Ectodermal cell (in vitro differentiated cells): ENCODE measurements around the gene CPA5.
A peak's percentile ranks its signal among the peaks of the same experiment; 100 is the strongest.

Source experiments
- H3K27ac ChIP-seq: 2 replicates; pipeline ENCODE4 v1.7.0; 2013; ENCODE audit warnings: mild to moderate bottlenecking, low read depth, low read length; ENCODE audit not compliant: insufficient read depth, poor library complexity, severe bottlenecking
- H3K27me3 ChIP-seq: 2 replicates; pipeline ENCODE4 v1.7.0; 2013; ENCODE audit warnings: mild to moderate bottlenecking, low read length; ENCODE audit not compliant: insufficient read depth, control insufficient read depth, poor library complexity, severe bottlenecking
- H3K36me3 ChIP-seq: one replicate; pipeline ENCODE4 v1.7.0; 2013; ENCODE audit warnings: low read length; ENCODE audit not compliant: control insufficient read depth, insufficient read depth
- H3K4me1 ChIP-seq: one replicate; pipeline ENCODE4 v1.7.0; 2013; ENCODE audit warnings: low read length; ENCODE audit not compliant: control insufficient read depth, insufficient read depth
- H3K4me3 ChIP-seq: 2 replicates; pipeline ENCODE4 v1.7.0; 2013; ENCODE audit warnings: low read depth, low read length, control low read depth; ENCODE audit not compliant: insufficient read depth
- H3K9me3 ChIP-seq: 2 replicates; pipeline ENCODE4 v1.7.0; 2013; ENCODE audit warnings: mild to moderate bottlenecking, low read length, moderate library complexity; ENCODE audit not compliant: control insufficient read depth
- WGBS, 2 experiments: methylation state at CpG; one replicate each; pipeline ENCODE4 v1.1.7; 2013; ENCODE audit warnings: missing lambda C conversion rate in 2 of 2; 5-methylcytosine and 5-hydroxymethylcytosine counted together

The CPA5 gene

DNA sequence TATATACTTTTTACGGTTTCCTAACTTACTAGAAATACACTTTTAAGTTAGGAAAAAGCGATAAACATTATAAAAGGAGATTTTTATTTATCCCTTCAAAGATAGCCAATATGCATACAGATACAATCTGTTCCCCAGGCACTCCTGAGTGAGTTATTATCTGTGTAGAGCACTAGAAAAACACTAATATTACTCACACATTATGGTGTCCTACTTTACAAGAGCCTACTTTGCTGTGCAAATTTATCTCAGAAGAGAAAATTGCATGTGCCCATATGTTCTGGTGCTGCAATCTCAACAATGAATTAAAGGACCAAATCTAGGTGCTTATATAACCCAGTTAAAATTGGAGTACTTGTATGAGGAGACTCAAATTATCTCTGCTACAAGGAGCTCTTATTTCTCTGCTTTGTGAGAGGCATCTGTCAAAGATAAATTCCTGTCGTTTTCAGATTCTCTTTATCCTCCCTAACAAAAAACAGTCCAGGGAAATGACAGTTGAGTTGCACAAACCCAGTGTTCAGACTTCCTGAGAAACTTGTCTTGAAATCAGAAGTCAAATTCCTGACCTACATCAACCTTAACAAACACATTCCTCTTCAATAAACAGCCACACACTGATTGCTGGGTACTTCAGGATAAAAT is 64.6 kb downstream of the CPA5 start:
- Histone ChIP-seq H3K4me1 (peaks cover 4% of the 10 kb centered on the region), H3K9me3 (no peaks in the 10 kb centered on the region), H3K4me3 (no peak overlapping the region), H3K27ac (peak overlapping the region; percentile 11), H3K36me3 (no peaks in the 10 kb centered on the region), H3K27me3 (no peaks in the 10 kb centered on the region)
- WGBS, 2 experiments, result 81 to 88% methylated on average over 1 of the region's 3 CpGs

DNA sequence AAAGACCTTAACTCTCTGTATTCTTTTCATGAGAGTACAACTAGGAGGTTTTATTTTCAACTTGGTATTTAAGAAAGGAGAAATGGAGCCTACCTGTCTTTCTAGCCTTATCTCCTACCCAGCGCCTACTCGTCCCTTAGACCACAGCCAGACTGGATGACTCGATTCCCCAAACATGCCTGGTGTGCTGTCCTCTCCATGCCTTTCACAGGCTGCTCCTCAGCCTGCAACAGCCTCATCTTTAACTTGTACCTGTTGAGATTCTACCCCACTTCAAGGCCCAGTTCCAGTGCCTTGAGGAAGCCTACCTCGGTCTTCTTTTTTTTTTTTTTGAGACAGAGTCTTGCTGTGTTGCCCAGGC is 65.1 kb downstream of the CPA5 start:
- H3K36me3 ChIP-seq, result no peaks in the 10 kb centered on the region
- peaks cover 4% of the 10 kb centered on the region for H3K4me1 ChIP-seq
- H3K4me3 ChIP-seq, result no peak overlapping the region
- H3K9me3 ChIP-seq, result no peaks in the 10 kb centered on the region
- no peaks in the 10 kb centered on the region for H3K27me3 ChIP-seq
- 93% methylated on average over 4 of the region's 4 CpGs for WGBS, 2 experiments
- no peak overlapping the region for H3K27ac ChIP-seq

DNA sequence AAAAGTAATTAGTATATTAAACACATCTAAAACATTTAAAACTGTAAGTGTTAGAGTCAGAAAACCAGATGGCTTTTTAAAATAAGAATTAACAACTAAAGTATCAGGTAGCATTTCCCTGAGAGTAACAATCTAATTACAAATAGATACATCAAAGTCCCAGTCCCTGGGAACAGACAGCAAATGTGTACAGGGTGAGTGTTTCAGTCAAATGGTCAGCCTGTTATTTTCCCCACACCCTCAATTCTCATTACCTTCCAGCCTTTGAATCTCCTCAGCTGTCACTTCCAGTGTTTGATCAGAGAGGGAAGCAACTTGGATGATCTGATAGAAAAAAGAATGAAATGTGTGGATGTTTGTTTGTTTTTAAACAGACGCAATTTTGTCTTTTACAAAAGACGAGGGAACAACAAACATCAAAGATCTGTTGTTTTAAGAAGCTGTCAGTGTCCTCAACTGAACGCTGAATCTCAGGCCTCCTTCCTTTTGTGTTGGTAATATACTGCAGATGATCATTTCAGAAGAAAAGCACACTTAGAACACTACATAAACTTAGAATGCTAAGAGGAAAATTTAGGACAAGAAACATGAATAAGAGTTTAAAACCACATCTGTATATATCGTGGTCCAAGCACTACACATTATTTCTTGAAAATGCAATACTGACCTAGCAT is 66.4 kb downstream of the CPA5 start:
- Histone ChIP-seq H3K27me3 (no peaks in the 10 kb centered on the region), H3K4me1 (peaks cover 4% of the 10 kb centered on the region), H3K4me3 (no peak overlapping the region), H3K27ac (no peak overlapping the region), H3K9me3 (no peaks in the 10 kb centered on the region), H3K36me3 (no peaks in the 10 kb centered on the region)
- WGBS, 2 experiments, result 89 to 95% methylated on average over 2 to 4 of the region's 4 CpGs

DNA sequence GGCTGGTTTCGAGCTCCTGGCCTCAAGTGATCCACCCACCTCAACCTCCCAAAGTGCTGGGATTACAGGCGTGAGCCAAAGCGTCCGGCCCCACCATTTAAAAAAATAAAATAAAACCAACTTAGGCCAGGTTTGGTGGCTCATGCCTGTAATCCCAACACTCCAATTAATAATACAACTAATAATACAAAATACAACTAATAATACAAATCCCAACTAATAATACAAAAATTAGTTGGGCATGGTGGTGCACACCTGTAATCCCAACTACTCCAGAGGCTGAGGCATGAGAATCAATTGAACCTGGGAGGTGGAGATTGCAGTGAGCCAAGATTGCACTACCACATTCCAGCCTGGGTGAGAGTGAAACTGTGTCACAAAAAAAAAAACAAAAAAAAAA is 68.6 kb downstream of the CPA5 start:
- Histone ChIP-seq H3K9me3 (no peaks in the 10 kb centered on the region), H3K4me3 (no peak overlapping the region), H3K36me3 (no peaks in the 10 kb centered on the region), H3K4me1 (peaks cover 14% of the 10 kb centered on the region), H3K27ac (no peak overlapping the region), H3K27me3 (no peaks in the 10 kb centered on the region)
- WGBS, 2 experiments, result 89 to 95% methylated on average over 4 of the region's 4 CpGs

DNA sequence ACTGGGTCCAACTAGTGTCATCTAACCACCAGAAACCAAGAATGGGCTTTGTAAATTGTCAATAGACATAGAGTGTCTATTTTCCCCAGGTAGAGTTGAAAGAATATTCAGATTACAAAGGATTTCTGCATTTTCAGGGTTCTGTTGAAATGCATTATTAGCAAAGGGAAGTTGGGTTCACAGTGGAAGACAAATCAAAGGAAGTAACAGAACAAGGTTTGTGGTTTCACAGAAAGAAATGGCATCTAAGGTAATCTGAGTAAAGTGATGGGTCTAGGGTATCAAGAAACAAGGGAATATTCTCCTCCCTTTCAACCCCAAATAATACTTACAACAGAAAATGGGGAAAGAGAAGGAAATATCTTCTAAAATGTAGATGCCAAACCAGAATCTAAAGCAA is 70.4 kb downstream of the CPA5 start:
- H3K4me1 ChIP-seq, result peaks cover 13% of the 10 kb centered on the region
- H3K9me3 ChIP-seq, result no peaks in the 10 kb centered on the region
- no peaks in the 10 kb centered on the region for H3K36me3 ChIP-seq
- H3K27ac ChIP-seq, result no peak overlapping the region
- H3K27me3 ChIP-seq, result no peaks in the 10 kb centered on the region
- no peak overlapping the region for H3K4me3 ChIP-seq

DNA sequence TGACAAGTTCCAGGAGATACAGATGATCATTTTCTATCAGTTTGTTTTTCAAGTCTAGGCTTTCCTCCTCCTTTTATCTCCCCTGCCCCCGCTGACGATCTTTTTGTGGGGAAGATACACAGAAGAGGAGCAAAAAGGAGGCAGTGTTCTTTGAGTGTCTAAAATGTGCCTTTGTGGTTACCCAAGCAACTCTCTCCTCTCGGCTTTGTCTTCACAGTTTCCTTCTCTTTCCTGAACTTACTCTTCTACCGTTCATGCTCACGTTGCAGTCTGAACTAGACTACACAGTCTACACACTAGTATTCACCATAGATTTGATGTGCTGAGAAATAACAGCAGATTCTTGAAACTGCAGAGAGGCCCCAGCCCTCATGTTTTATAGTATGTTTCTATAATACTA is 72.6 kb downstream of the CPA5 start:
- Histone ChIP-seq H3K36me3 (no peaks in the 10 kb centered on the region), H3K4me3 (no peak overlapping the region), H3K9me3 (no peaks in the 10 kb centered on the region), H3K27me3 (no peaks in the 10 kb centered on the region), H3K4me1 (peaks cover 24% of the 10 kb centered on the region), H3K27ac (no peak overlapping the region)
- 89 to 90% methylated on average over 3 to 5 of the region's 5 CpGs for WGBS, 2 experiments

DNA sequence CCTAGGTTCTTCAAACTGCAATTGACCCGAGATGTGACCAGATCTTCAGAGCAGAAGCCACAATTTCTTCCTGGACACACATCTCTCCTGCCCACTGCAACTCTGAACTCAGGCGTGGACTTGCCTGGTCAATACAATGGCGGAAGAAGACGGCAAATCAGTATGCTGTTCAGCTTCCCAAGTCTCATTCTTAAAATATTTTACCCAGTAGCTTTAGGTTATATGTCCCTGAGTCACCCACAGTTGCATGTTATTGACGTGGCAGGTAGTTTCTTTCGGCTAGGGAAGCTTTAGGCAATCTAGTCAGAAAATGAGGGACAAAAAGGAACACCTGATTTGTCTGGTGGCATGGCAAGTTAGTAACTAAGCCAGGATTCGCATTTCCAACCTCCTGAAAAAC is 73.7 kb downstream of the CPA5 start:
- Histone ChIP-seq H3K27me3 (no peaks in the 10 kb centered on the region), H3K36me3 (no peaks in the 10 kb centered on the region), H3K27ac (no peak overlapping the region), H3K4me1 (peaks cover 27% of the 10 kb centered on the region), H3K4me3 (no peak overlapping the region), H3K9me3 (no peaks in the 10 kb centered on the region)
- WGBS, 2 experiments, result 95 to 97% methylated on average over 7 of the region's 7 CpGs
